GM12878 (cell line): Measurements from ENCODE around the gene PDLIM4. TPM values are rescaled to one million over a fixed set of nuclear protein-coding genes. Genes with fewer than 3 reads are reported as not detected.

ENCODE experiments used
- BHLHE40 ChIP-seq, 2 experiments: fragments of 450-650 bp in 1 of 2; IDR thresholded peaks; 2 replicates each; pipeline ENCODE4 v1.6.1; 2011 to 2017; ENCODE audit warnings: low read depth in 2 of 2, borderline replicate concordance in 1 of 2, improper control_type of control experiment in 1 of 2, low read length in 1 of 2, mild to moderate bottlenecking in 1 of 2
- CBFB ChIP-seq: IDR thresholded peaks from 2 replicates; pipeline ENCODE4 v1.6.1; 2016; ENCODE audit warnings: antibody characterized with exemption, low read depth
- CEBPZ ChIP-seq: fragments of 150-350 bp; IDR thresholded peaks from 2 replicates; pipeline ENCODE4 v1.6.1; 2016; ENCODE audit warnings: low read depth, low read length
- CHD1 ChIP-seq: IDR thresholded peaks from 2 replicates; pipeline ENCODE4 v1.6.1; 2012; ENCODE audit warnings: low read depth, low read length, improper control_type of control experiment
- KLF5 ChIP-seq: fragments of 450-650 bp; IDR thresholded peaks from 2 replicates; pipeline ENCODE4 v1.6.1; 2014; ENCODE audit warnings: mild to moderate bottlenecking; ENCODE audit not compliant: partially characterized antibody
- NFYA ChIP-seq: IDR thresholded peaks from 2 replicates; pipeline ENCODE4 v1.6.1; 2011; ENCODE audit warnings: low read depth, mild to moderate bottlenecking, low read length, improper control_type of control experiment, borderline replicate concordance
- NRF1 ChIP-seq: conservative IDR thresholded peaks from 2 replicates; pipeline ENCODE4 v1.6.1; 2011; ENCODE audit warnings: mild to moderate bottlenecking, low read depth, low read length, improper control_type of control experiment
- SMAD1 ChIP-seq: fragments of 450-650 bp; IDR thresholded peaks from 2 replicates; pipeline ENCODE4 v1.6.1; 2018; ENCODE audit warnings: mild to moderate bottlenecking, low read depth; ENCODE audit not compliant: partially characterized antibody
- TARDBP ChIP-seq: IDR thresholded peaks from 2 replicates; pipeline ENCODE4 v1.6.1; 2016; ENCODE audit warnings: borderline replicate concordance
- ZNF217 ChIP-seq: fragments of 450-650 bp; IDR thresholded peaks from 2 replicates; pipeline ENCODE4 v1.6.1; 2017; ENCODE audit warnings: antibody characterized with exemption, mild to moderate bottlenecking
- polyA plus RNA-seq, 11 experiments: library from polyadenylated mRNA; depleted of rRNA in 4 of 11; unstranded in 6 of 11; stranded (reverse) in 5 of 11; fragments of >200 nt; fragmentation: Nextera tagmentation in 4 of 11; fragmentation: Illumina TruSeq in 1 of 11; extraction: Ambion mirVana in 4 of 11; extraction: Trizol in 1 of 11; gene quantifications; 1 replicate in 1 of 11; 2 replicates in 10 of 11; pipeline versions ENCODE4 v1.2.1 to v1.2.3, GENCODE V29; 2011 to 2016; ENCODE audit warnings: inconsistent platforms in 2 of 11, missing spikeins in 2 of 11, low read depth in 1 of 11
- total RNA-seq, 4 experiments: library from RNA; depleted of rRNA in 3 of 4; stranded (reverse); fragments of >200 nt in 3 of 4; fragmentation: Illumina TruSeq in 1 of 4; extraction: Trizol in 1 of 4; gene quantifications; 2 replicates each; pipeline versions ENCODE4 v1.2.1 to v1.2.3, GENCODE V29; 2013 to 2021
- TF ChIP-seq, protein P1 (sequence below): fragments of 450-650 bp; IDR thresholded peaks from 2 replicates; pipeline ENCODE4 v1.6.1; 2017; ENCODE audit warnings: low read depth, mild to moderate bottlenecking, moderate library complexity

Gene PDLIM4
- total and polyA plus RNA-seq, 10 of the 15 experiments (the other 5 are each of a cell fraction or from before 2014, with no cell fraction given), result 0.13 to 1.7 (median 0.39) TPM; not detected in 3

- TF ChIP-seq KLF5 (no peak), CBFB (no peak), CHD1 (no peak), ZNF217 (no peak), CEBPZ (no peak), NFYA (no peak), SMAD1 (no peak), TARDBP (no peak), NRF1 (no peak), BHLHE40 (IDR thresholded peaks at IDR 0.05; ENCODE audit: borderline replicate concordance in 1 of 2, low read depth in 2 of 2, low read length in 1 of 2) (no peak)
- TF ChIP-seq, protein P1, sequence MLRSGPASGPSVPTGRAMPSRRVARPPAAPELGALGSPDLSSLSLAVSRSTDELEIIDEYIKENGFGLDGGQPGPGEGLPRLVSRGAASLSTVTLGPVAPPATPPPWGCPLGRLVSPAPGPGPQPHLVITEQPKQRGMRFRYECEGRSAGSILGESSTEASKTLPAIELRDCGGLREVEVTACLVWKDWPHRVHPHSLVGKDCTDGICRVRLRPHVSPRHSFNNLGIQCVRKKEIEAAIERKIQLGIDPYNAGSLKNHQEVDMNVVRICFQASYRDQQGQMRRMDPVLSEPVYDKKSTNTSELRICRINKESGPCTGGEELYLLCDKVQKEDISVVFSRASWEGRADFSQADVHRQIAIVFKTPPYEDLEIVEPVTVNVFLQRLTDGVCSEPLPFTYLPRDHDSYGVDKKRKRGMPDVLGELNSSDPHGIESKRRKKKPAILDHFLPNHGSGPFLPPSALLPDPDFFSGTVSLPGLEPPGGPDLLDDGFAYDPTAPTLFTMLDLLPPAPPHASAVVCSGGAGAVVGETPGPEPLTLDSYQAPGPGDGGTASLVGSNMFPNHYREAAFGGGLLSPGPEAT, result no peak
Measured at GRCh38 chr5:132237670-132238069, 19.8 kb upstream of the PDLIM4 start (continued).
